Type B pancreatic cell (in vitro differentiated cells): ENCODE measurements around the gene OR2J3. TPM values are rescaled to one million over a fixed set of nuclear protein-coding genes. Genes with fewer than 3 reads are reported as not detected.
"Not testable (repeated sequence)": the region's sequence is repeated elsewhere in the genome, so short reads cannot be mapped to it uniquely, and the experiment has no call there.

ENCODE experiments used
- DNase-seq: peaks from one replicate; pipeline ENCODE4 v3.0.0; 2021; ENCODE audit warnings: mixed read lengths; ENCODE audit not compliant: unreplicated experiment; ENCODE audit errors: extremely low spot score
- H3K27ac Mint-ChIP-seq: 2 replicates; pipeline ENCODE4 v1.8.0; 2021; ENCODE audit warnings: mild to moderate bottlenecking, mixed read lengths
- H3K27me3 Mint-ChIP-seq: 2 replicates; pipeline ENCODE4 v1.8.0; 2021; ENCODE audit warnings: mixed read lengths
- H3K36me3 Mint-ChIP-seq: 2 replicates; pipeline ENCODE4 v1.8.0; 2021; ENCODE audit warnings: mixed read lengths
- H3K4me1 Mint-ChIP-seq: one replicate; pipeline ENCODE4 v1.8.0; 2021; ENCODE audit warnings: mixed read lengths; ENCODE audit not compliant: unreplicated experiment
- H3K4me3 Mint-ChIP-seq: 2 replicates; pipeline ENCODE4 v1.8.0; 2021; ENCODE audit warnings: mild to moderate bottlenecking, mixed read lengths
- H3K9me3 Mint-ChIP-seq: 2 replicates; pipeline ENCODE4 v1.8.0; 2021; ENCODE audit warnings: mixed read lengths
- total RNA-seq: library from RNA; stranded (reverse); gene quantifications from 2 replicates; pipeline ENCODE4 v1.2.1, GENCODE V29; 2021; ENCODE audit warnings: low replicate concordance
- TF ChIP-seq, protein P1 (sequence below): fragments of 200-600 bp; sonication (generic); conservative IDR thresholded peaks from 2 replicates; pipeline ENCODE4 v1.5.0; 2021; ENCODE audit warnings: antibody characterized with exemption, mild to moderate bottlenecking

The OR2J3 gene
- total RNA-seq, 1 donor from 2014 or later, result not detected

DNA sequence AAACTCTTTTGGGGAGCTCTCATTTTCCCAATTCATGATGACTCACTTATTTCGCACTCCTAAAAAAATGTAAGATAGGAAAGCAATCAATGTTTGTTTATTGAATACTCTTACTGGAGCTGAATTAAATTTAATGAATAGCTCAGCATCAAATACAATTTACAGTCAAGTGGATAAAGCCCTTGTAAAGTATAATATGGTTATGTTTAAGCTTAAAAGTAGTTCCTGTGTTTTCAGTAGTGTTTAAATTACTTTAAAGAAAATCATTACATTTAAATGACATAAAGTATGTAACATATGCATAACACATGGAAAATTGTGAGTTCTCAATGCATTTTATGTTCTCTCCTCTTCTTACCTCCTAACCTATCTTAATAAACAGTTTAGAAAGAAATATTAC, 20.6 kb upstream of the OR2J3 start, which contains the start of gene OR2B3:
TSS of gene OR2B3 (minus strand) at position 101 of the 400 bp plus-strand sequence. CDS start at position 36, 65 bp downstream.
- TF ChIP-seq, protein P1, sequence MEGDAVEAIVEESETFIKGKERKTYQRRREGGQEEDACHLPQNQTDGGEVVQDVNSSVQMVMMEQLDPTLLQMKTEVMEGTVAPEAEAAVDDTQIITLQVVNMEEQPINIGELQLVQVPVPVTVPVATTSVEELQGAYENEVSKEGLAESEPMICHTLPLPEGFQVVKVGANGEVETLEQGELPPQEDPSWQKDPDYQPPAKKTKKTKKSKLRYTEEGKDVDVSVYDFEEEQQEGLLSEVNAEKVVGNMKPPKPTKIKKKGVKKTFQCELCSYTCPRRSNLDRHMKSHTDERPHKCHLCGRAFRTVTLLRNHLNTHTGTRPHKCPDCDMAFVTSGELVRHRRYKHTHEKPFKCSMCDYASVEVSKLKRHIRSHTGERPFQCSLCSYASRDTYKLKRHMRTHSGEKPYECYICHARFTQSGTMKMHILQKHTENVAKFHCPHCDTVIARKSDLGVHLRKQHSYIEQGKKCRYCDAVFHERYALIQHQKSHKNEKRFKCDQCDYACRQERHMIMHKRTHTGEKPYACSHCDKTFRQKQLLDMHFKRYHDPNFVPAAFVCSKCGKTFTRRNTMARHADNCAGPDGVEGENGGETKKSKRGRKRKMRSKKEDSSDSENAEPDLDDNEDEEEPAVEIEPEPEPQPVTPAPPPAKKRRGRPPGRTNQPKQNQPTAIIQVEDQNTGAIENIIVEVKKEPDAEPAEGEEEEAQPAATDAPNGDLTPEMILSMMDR, result no peak
- H3K27ac Mint-ChIP-seq, result no peak within 1 kb of the TSS
- H3K4me1 Mint-ChIP-seq, result no peaks in the 10 kb centered on the region
- H3K27me3 Mint-ChIP-seq, result peaks cover 19% of the 10 kb centered on the region
- no peaks in the 10 kb centered on the region for H3K36me3 Mint-ChIP-seq
- no peak for DNase-seq
- no peak within 1 kb of the TSS for H3K4me3 Mint-ChIP-seq
- no peaks in the 10 kb centered on the region for H3K9me3 Mint-ChIP-seq

DNA sequence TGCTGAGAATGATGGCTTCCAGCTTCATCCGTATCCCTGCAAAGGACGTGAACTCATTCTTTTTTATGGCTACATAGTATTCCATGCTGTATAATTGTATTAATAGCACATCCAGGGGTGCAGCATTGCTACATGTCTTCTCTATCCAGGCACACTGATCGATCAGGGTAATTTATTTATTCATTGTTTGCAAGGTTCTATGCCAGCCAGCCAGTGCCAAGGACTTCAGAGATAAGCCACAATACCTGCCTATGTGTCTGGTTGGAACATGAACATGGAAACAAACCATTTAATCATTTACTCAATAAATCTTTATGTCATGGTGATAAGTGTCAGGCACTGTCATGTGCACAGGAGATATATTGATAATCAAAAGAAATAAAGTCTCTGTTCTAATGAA, 14.9 kb upstream of the OR2J3 start:
- Mint-ChIP-seq H3K9me3 (no peaks in the 10 kb centered on the region), H3K36me3 (no peaks in the 10 kb centered on the region), H3K4me3 (no peak overlapping the region), H3K27me3 (peaks cover 2% of the 10 kb centered on the region), H3K27ac (no peak overlapping the region), H3K4me1 (no peaks in the 10 kb centered on the region)
- DNase-seq, result no peak
- TF ChIP-seq, protein P1, result no peak

DNA sequence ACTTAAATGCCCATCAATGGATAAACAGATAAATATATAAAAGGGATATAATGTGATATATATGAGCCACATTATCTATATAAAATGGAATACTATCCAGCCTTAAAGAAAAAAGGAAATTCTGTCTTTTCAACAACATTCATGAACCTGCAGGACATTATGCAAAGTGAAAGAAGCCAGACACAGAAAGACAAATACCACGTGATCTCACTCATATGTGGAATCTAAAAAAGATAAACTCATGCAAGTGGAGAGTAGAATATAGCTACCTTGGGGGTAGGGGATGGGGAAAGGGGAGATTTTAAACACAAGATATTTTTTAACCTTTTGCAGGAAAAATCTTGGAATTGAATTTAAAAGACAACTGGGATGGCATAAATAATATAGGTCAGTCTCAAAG, 10.1 kb upstream of the OR2J3 start:
- Mint-ChIP-seq H3K36me3 (no peaks in the 10 kb centered on the region), H3K9me3 (no peaks in the 10 kb centered on the region), H3K27ac (no peak overlapping the region), H3K4me3 (no peak overlapping the region), H3K4me1 (no peaks in the 10 kb centered on the region), H3K27me3 (peaks cover 12% of the 10 kb centered on the region)
- DNase-seq, result no peak
- TF ChIP-seq, protein P1, result no peak

DNA sequence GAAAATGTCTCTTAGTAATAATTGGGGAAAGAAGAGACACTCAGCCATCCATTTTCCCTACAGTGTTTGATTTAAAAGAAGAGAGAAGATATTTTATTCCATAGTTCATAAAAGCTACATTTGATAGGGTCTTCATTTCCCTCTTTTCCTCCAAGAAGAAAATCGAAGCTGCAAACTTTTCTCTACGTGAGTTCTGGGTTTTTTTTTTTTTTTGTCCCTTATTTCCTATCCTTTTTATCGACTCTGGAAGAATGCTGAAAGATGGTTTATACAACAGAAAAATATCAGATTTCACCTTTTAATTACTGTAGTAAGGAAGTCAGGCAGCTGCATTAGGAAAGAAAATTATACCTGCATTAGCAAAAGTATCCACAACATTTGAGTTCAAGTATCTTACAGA, 8.7 kb upstream of the OR2J3 start, which contains the start of gene OR2J1:
TSS of gene OR2J1 (plus strand) at position 301 of the 400 bp plus-strand sequence. CDS start 1,453 bp downstream, outside the sequence.
- Mint-ChIP-seq H3K4me1 (no peaks in the 10 kb centered on the region), H3K27ac (no peak within 1 kb of the TSS), H3K27me3 (peaks cover 18% of the 10 kb centered on the region), H3K9me3 (no peaks in the 10 kb centered on the region), H3K4me3 (no peak within 1 kb of the TSS), H3K36me3 (no peaks in the 10 kb centered on the region)
- DNase-seq, result no peak
- TF ChIP-seq, protein P1, result no peak

DNA sequence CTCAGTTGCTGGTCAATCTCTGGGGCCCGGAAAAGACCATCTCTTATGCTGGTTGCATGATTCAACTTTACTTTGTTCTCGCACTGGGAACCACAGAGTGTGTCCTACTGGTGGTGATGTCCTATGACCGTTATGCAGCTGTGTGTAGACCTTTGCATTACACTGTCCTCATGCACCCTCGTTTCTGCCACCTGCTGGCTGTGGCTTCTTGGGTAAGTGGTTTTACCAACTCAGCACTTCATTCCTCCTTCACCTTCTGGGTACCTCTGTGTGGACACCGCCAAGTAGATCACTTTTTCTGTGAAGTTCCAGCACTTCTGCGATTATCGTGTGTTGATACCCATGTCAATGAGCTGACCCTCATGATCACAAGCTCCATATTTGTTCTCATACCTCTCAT, 4.3 kb downstream of the OR2J3 start:
- Mint-ChIP-seq H3K4me3 (no peak overlapping the region), H3K36me3 (no peaks in the 10 kb centered on the region), H3K27ac (no peak overlapping the region), H3K27me3 (peaks cover 17% of the 10 kb centered on the region), H3K9me3 (no peaks in the 10 kb centered on the region), H3K4me1 (no peaks in the 10 kb centered on the region)
- no peak for DNase-seq
- TF ChIP-seq, protein P1, result no peak

DNA sequence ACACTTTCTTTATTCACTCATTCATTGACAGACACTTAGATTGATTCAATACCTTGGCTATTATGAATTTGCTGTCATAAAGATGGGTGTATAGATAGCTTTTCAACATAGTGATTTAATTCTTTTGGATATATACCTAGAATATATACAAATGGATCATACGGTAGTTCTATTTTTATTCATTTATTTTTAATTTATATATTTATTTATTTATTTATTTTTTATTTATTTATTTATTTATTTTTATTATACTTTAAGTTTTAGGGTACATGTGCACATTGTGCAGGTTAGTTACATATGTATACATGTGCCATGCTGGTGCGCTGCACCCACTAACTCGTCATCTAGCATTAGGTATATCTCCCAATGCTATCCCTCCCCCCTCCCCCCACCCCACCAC, 7.1 kb downstream of the OR2J3 start:
- not testable (repeated sequence) for H3K4me1 Mint-ChIP-seq, DNase-seq, H3K9me3 Mint-ChIP-seq, H3K27ac Mint-ChIP-seq, H3K4me3 Mint-ChIP-seq, H3K36me3 Mint-ChIP-seq
- H3K27me3 Mint-ChIP-seq, result peaks cover 14% of the 10 kb centered on the region
